GM10266 (cell line): ENCODE results near the gene PROCA1.

Experiments
- DNase-seq: peaks from one replicate; pipeline ENCODE4 v3.0.0; 2012; ENCODE audit errors: extremely low spot score
- CTCF ChIP-seq: IDR thresholded peaks from 2 replicates; pipeline ENCODE4 v1.5.1; 2012; ENCODE audit warnings: mild to moderate bottlenecking, low read depth; ENCODE audit not compliant: control insufficient read depth, insufficient read depth; ENCODE audit errors: missing control alignments

PROCA1 gene

GRCh38 chr17:28705728-28706334, 5.9 kb downstream of the PROCA1 start:
- no peak for TF ChIP-seq CTCF
- no peak for DNase-seq

GRCh38 chr17:28705074-28705659, 6.5 kb downstream of the PROCA1 start:
- no peak for TF ChIP-seq CTCF
- DNase-seq: no peak

GRCh38 chr17:28704219-28704858, 7.3 kb downstream of the PROCA1 start:
- TF ChIP-seq CTCF: no peak
- DNase-seq: no peak

- TF ChIP-seq CTCF: no peak
- no peak for DNase-seq
Observed at GRCh38 chr17:28703552-28704218, 8.0 kb downstream of the PROCA1 start.

- no peak for TF ChIP-seq CTCF
- DNase-seq: no peak
Observed at GRCh38 chr17:28702752-28703150, 8.9 kb downstream of the PROCA1 start.

GRCh38 chr17:28702026-28702751, 9.5 kb downstream of the PROCA1 start:
- no peak for DNase-seq
- TF ChIP-seq CTCF: no peak
